Measurements from ENCODE around the gene SYNRG. TPM values are rescaled to one million over a fixed set of nuclear protein-coding genes. Genes with fewer than 3 reads are reported as not detected.

Gene SYNRG
- total and polyA plus RNA-seq, 2 of the 13 experiments (the other 11 are each of a cell fraction or from before 2014, with no cell fraction given): 7.3 to 8.7 TPM

- TF ChIP-seq ELF1 (CRISPR knock-in tag; IDR thresholded peaks at IDR 0.05) (no peak), ATF7-NPFF (CRISPR knock-in tag; IDR thresholded peaks at IDR 0.05; ENCODE audit: low read depth) (no peak), DMAP1 (CRISPR knock-in tag; IDR thresholded peaks at IDR 0.05) (no peak; the same call in none of the 2 replicates), ZC3H13 (CRISPR knock-in tag; IDR thresholded peaks at IDR 0.05) (no peak), NPAS2 (CRISPR knock-in tag; IDR thresholded peaks at IDR 0.05; ENCODE audit: borderline replicate concordance) (no peak), GFI1 (CRISPR knock-in tag; IDR thresholded peaks at IDR 0.05; ENCODE audit: borderline replicate concordance) (no peak), ZNF749 (CRISPR knock-in tag; IDR thresholded peaks at IDR 0.05; ENCODE audit: borderline replicate concordance) (peak; percentile 70; the same call in 1 of the 2 replicates), ZNF264 (CRISPR knock-in tag; IDR thresholded peaks at IDR 0.05) (no peak), SIN3B (IDR thresholded peaks at IDR 0.05; ENCODE audit: low read length) (no peak), FOXM1 (CRISPR knock-in tag; IDR thresholded peaks at IDR 0.05) (no peak), ZBTB46 (CRISPR knock-in tag; IDR thresholded peaks at IDR 0.05; ENCODE audit: borderline replicate concordance) (no peak), NR1H2 (CRISPR knock-in tag; IDR thresholded peaks at IDR 0.05; ENCODE audit: borderline replicate concordance, low read depth) (no peak), ZNF549 (CRISPR knock-in tag; IDR thresholded peaks at IDR 0.05) (no peak), USF2 (IDR thresholded peaks at IDR 0.05; ENCODE audit: low read depth, low read length) (no peak), USF2 (CRISPR knock-in tag; IDR thresholded peaks at IDR 0.05; ENCODE audit: borderline replicate concordance) (no peak), REPIN1 (CRISPR knock-in tag; IDR thresholded peaks at IDR 0.05; ENCODE audit: borderline replicate concordance, low read depth) (peak; percentile 53; the same call in 1 of the 2 replicates), DNMT3B (CRISPR knock-in tag; conservative IDR thresholded peaks at IDR 0.05) (no peak), MXD4 (CRISPR knock-in tag; IDR thresholded peaks at IDR 0.05) (no peak; the same call in 1 of the 2 replicates), NCOA5 (CRISPR knock-in tag; IDR thresholded peaks at IDR 0.05) (no peak), ZSCAN20 (CRISPR knock-in tag; IDR thresholded peaks at IDR 0.05; ENCODE audit: borderline replicate concordance) (no peak), ZC3H4 (CRISPR knock-in tag; IDR thresholded peaks at IDR 0.05; ENCODE audit: borderline replicate concordance) (no peak; the same call in none of the 2 replicates), PHF20 (CRISPR knock-in tag; IDR thresholded peaks at IDR 0.05) (no peak), SNRNP70 (IDR thresholded peaks at IDR 0.05; ENCODE audit: low read depth, low read length) (no peak), HOXA5 (CRISPR knock-in tag; IDR thresholded peaks at IDR 0.05) (no peak), ZNF850 (CRISPR knock-in tag; conservative IDR thresholded peaks at IDR 0.05) (no peak), MED13 (CRISPR knock-in tag; IDR thresholded peaks at IDR 0.05) (no peak), MYC (CRISPR knock-in tag; IDR thresholded peaks at IDR 0.05; ENCODE audit: borderline replicate concordance) (peak; percentile 77), MIER3 (CRISPR knock-in tag; IDR thresholded peaks at IDR 0.05; ENCODE audit: borderline replicate concordance) (no peak), NR3C1 (CRISPR knock-in tag; IDR thresholded peaks at IDR 0.05) (no peak), NCOA1 (CRISPR knock-in tag; IDR thresholded peaks at IDR 0.05) (no peak)
Observed at GRCh38 chr17:37489197-37490001, 119.8 kb downstream of the SYNRG start, which contains the start of gene DUSP14 (continued).

Measured in HepG2 (cell line).